ENCODE results near the gene KIF27. TPM values are rescaled to one million over a fixed set of nuclear protein-coding genes. Genes with fewer than 3 reads are reported as not detected.

Gene KIF27
- total RNA-seq, 1 experiment from 2014 or later: 9.2 TPM

- no TSS peak for BruUV-seq (replicated peaks)
- no peaks in the 10 kb centered on the region for H3K27me3 ChIP-seq (replicated peaks; ENCODE audit: insufficient read depth, low read depth, low read length, poor library complexity)
- no peak for DNase-seq (ENCODE audit: low spot score)
- TF ChIP-seq EZH2 (IDR thresholded peaks at IDR 0.05; ENCODE audit: borderline replicate concordance, low read depth, low read length, poor library complexity, severe bottlenecking): no peak
- TF ChIP-seq CTCF (conservative IDR thresholded peaks at IDR 0.05; ENCODE audit: low read depth, low read length): no peak
- no peaks in the 10 kb centered on the region for H3K36me3 ChIP-seq (ENCODE audit: insufficient read depth, low read length, poor library complexity, severe bottlenecking)
- H3K27ac ChIP-seq (ENCODE audit: low read depth, low read length, poor library complexity, severe bottlenecking): no peak overlapping the region
- ChIA-PET POLR2A (ENCODE audit: low non-redundant PET) (no interaction called here), CTCF (no interaction called here)
- peaks cover 41% of the 10 kb centered on the region for H3K4me1 ChIP-seq (ENCODE audit: insufficient read depth, low read length, poor library complexity, severe bottlenecking)
- no peaks in the 10 kb centered on the region for H3K9me3 ChIP-seq (ENCODE audit: low read depth, low read length, poor library complexity, severe bottlenecking)
- intact Hi-C loops (cut with micrococcal nuclease; ENCODE audit: unreplicated experiment): no loop called here
- no peak overlapping the region for H3K4me3 ChIP-seq (ENCODE audit: low read depth, low read length, poor library complexity, severe bottlenecking)
Observed at GRCh38 chr9:83936523-83936922, 15.3 kb upstream of the KIF27 start.

DNA sequence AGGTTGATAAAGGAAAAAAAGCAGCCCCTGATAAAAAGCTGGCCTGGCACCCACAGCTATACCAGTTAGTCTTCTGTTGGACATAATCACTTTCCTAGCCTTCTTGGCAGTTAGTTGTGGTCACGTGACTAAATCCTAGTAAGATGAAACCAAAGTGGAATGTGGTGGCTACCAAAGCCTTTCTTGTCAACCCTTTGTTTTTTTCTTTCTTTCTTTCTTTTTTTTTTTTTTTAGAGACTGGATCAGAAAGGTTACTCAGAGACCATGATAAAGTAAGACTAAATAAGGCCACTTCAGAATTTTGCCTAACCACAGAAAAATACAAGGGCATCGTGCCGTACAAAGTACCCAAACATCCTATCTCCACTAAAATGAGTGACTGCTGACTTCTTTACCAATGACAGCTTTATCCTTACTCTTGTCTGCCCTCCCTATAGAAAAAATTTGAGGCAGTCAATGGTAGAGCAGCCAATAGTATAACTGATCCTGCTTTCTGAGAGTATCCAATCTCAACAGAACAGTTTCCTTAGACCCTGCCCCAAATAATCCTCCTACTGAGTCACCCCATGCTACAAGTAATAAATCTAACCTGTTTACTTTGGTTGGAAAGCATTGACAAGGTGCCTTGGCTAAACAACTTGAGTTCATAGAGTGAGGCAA is 14.2 kb upstream of the KIF27 start:
- intact Hi-C loops (cut with micrococcal nuclease; ENCODE audit: unreplicated experiment): no loop called here
- H3K4me3 ChIP-seq (ENCODE audit: low read depth, low read length, poor library complexity, severe bottlenecking): no peak overlapping the region
- H3K4me1 ChIP-seq (ENCODE audit: insufficient read depth, low read length, poor library complexity, severe bottlenecking): peaks cover 46% of the 10 kb centered on the region
- TF ChIP-seq EZH2 (IDR thresholded peaks at IDR 0.05; ENCODE audit: borderline replicate concordance, low read depth, low read length, poor library complexity, severe bottlenecking) (no peak), CTCF (conservative IDR thresholded peaks at IDR 0.05; ENCODE audit: low read depth, low read length) (no peak)
- ChIA-PET CTCF (no interaction called here), POLR2A (ENCODE audit: low non-redundant PET) (interaction anchor here (0.9 kb wide), 1 partner anchor 329 kb away, joined by 3 read pairs; no protein-coding TSS in a partner anchor)
- H3K36me3 ChIP-seq (ENCODE audit: insufficient read depth, low read length, poor library complexity, severe bottlenecking): no peaks in the 10 kb centered on the region
- no peaks in the 10 kb centered on the region for H3K27me3 ChIP-seq (replicated peaks; ENCODE audit: insufficient read depth, low read depth, low read length, poor library complexity)
- no peaks in the 10 kb centered on the region for H3K9me3 ChIP-seq (ENCODE audit: low read depth, low read length, poor library complexity, severe bottlenecking)
- DNase-seq (ENCODE audit: low spot score): peak; percentile 75
- H3K27ac ChIP-seq (ENCODE audit: low read depth, low read length, poor library complexity, severe bottlenecking): peak overlapping the region; percentile 66
- no TSS peak for BruUV-seq (replicated peaks)

GRCh38 chr9:83934569-83935275 is 13.5 kb upstream of the KIF27 start:
- no peak for TF ChIP-seq EZH2 (IDR thresholded peaks at IDR 0.05; ENCODE audit: borderline replicate concordance, low read depth, low read length, poor library complexity, severe bottlenecking)
- no peak for TF ChIP-seq CTCF (conservative IDR thresholded peaks at IDR 0.05; ENCODE audit: low read depth, low read length)
- DNase-seq (ENCODE audit: low spot score): peak; percentile 71
- no peaks in the 10 kb centered on the region for H3K27me3 ChIP-seq (replicated peaks; ENCODE audit: insufficient read depth, low read depth, low read length, poor library complexity)
- no peaks in the 10 kb centered on the region for H3K36me3 ChIP-seq (ENCODE audit: insufficient read depth, low read length, poor library complexity, severe bottlenecking)
- H3K27ac ChIP-seq (ENCODE audit: low read depth, low read length, poor library complexity, severe bottlenecking): peak overlapping the region; percentile 66
- ChIA-PET POLR2A (ENCODE audit: low non-redundant PET) (interaction anchor here (0.9 kb wide), 1 partner anchor 330 kb away, joined by 3 read pairs; no protein-coding TSS in a partner anchor), CTCF (no interaction called here)
- no peaks in the 10 kb centered on the region for H3K9me3 ChIP-seq (ENCODE audit: low read depth, low read length, poor library complexity, severe bottlenecking)
- intact Hi-C loops (cut with micrococcal nuclease; ENCODE audit: unreplicated experiment): no loop called here
- H3K4me1 ChIP-seq (ENCODE audit: insufficient read depth, low read length, poor library complexity, severe bottlenecking): peaks cover 46% of the 10 kb centered on the region
- no TSS peak for BruUV-seq (replicated peaks)
- no peak overlapping the region for H3K4me3 ChIP-seq (ENCODE audit: low read depth, low read length, poor library complexity, severe bottlenecking)

All from A673 (cell line).